HepG2 (cell line): ENCODE results near the gene ABCB6. TPM values are rescaled to one million over a fixed set of nuclear protein-coding genes. Genes with fewer than 3 reads are reported as not detected.
A peak's percentile ranks its signal among the peaks of the same experiment; 100 is the strongest.

Experiments used
- ATAC-seq: fragments of 200-7000 bp; cut with Tn5 transposase; 3 replicates; pipeline ENCODE4 v1.9.1; 2020; ENCODE audit warnings: mild to moderate bottlenecking, moderate library complexity
- BruUV-seq: library from RNA; stranded (reverse); fragments of 400-500 nt; replicated peaks from 2 replicates; lab custom pipeline; 2021; lab: Mats Ljungman, UMichigan
- CTCF ChIA-PET: fragments of 300-600 bp; formaldehyde crosslinking; extraction: SDS; loops from one replicate; lab custom pipeline; 2021; ENCODE audit warnings: low total read pairs, inconsistent platforms, low intra/inter-chr PET ratio; lab: Yijun Ruan, JAX
- POLR2A ChIA-PET: fragments of 350-600 bp; sonication (Branson Sonifier 250); formaldehyde crosslinking; loops from one replicate; lab custom pipeline; 2020; ENCODE audit warnings: antibody characterized with exemption, inconsistent platforms; lab: Yijun Ruan, JAX
- DNase-seq: peaks from one replicate; pipeline ENCODE4 v3.0.0-alpha.2; 2015; ENCODE audit warnings: low spot score
- FAIRE-seq: peaks from 3 replicates; lab custom pipeline; 2011; peaks lifted over from hg19 to GRCh38; lab: Jason Lieb, UNC
- H2AFZ ChIP-seq: one replicate; pipeline ENCODE4 v1.6.1; 2011; ENCODE audit warnings: low read length, inconsistent platforms
- H3K27ac ChIP-seq: fragments of 300-600 bp; 3 replicates; pipeline ENCODE4 v1.8.0; 2011; ENCODE audit warnings: mixed run types, mild to moderate bottlenecking, mixed read lengths, low read length, inconsistent platforms; ENCODE audit not compliant: insufficient read depth; ENCODE audit errors: extremely low read length
- H3K27me3 ChIP-seq, 2 experiments: fragments of 200-600 bp in 1 of 2; 2 replicates in 1 of 2; 3 replicates in 1 of 2; pipeline versions ENCODE4 v1.6.0 to v1.8.0; 2011; ENCODE audit warnings: low read length in 2 of 2, mild to moderate bottlenecking in 2 of 2, moderate library complexity in 2 of 2, inconsistent platforms in 1 of 2; ENCODE audit not compliant: insufficient read depth in 2 of 2, control insufficient read depth in 1 of 2
- H3K36me3 ChIP-seq, 2 experiments: fragments of 200-600 bp in 1 of 2; replicated peaks in 1 of 2; 2 replicates in 1 of 2; 3 replicates in 1 of 2; pipeline versions ENCODE4 v1.5.1 to v1.8.0; 2011; ENCODE audit warnings: low read length in 2 of 2, inconsistent platforms in 1 of 2; ENCODE audit not compliant: insufficient read depth in 2 of 2, control insufficient read depth in 1 of 2
- H3K4me1 ChIP-seq: 2 replicates; pipeline ENCODE4 v1.5.1; 2012; ENCODE audit warnings: low read length, inconsistent platforms; ENCODE audit not compliant: insufficient read depth
- H3K4me2 ChIP-seq: 2 replicates; pipeline ENCODE4 v1.6.0; 2011; ENCODE audit warnings: low read depth, low read length, inconsistent platforms
- H3K4me3 ChIP-seq, 3 experiments: fragments of 200-600 bp in 1 of 3; sonication (generic), shearing (Covaris generic) in 1 of 3; replicated peaks in 1 of 3; 2 replicates each; pipeline ENCODE4 v1.5.1; 2011 to 2016; ENCODE audit warnings: low read length in 3 of 3, inconsistent platforms in 2 of 3, low read depth in 2 of 3, mild to moderate bottlenecking in 2 of 3, control low read depth in 1 of 3, mixed read lengths in 1 of 3; ENCODE audit not compliant: insufficient read depth in 1 of 3
- H3K79me2 ChIP-seq: one replicate; pipeline ENCODE4 v1.6.1; 2011; ENCODE audit warnings: low read length, inconsistent platforms; ENCODE audit not compliant: insufficient read depth
- H3K9ac ChIP-seq: 2 replicates; pipeline ENCODE4 v1.6.0; 2011; ENCODE audit warnings: mild to moderate bottlenecking, low read depth, low read length, inconsistent platforms; ENCODE audit not compliant: insufficient read depth
- H3K9me3 ChIP-seq: 2 replicates; pipeline ENCODE4 v1.5.1; 2012; ENCODE audit warnings: mild to moderate bottlenecking, low read length
- H4K20me1 ChIP-seq: 2 replicates; pipeline ENCODE4 v1.6.0; 2011; ENCODE audit warnings: inconsistent platforms, mild to moderate bottlenecking, low read length, moderate library complexity; ENCODE audit not compliant: insufficient read depth
- MATR3 ChIP-seq: sonication (generic); formaldehyde crosslinking; IDR thresholded peaks from 2 replicates; pipeline ENCODE4 v1.4.0; 2020; ENCODE audit warnings: missing genetic modification reagents
- NFIB ChIP-seq: sonication (generic); formaldehyde crosslinking; IDR thresholded peaks from 2 replicates; pipeline ENCODE4 v1.9.0; 2021; ENCODE audit warnings: missing genetic modification reagents, mild to moderate bottlenecking, borderline replicate concordance
- SSRP1 ChIP-seq: IDR thresholded peaks from 2 replicates; pipeline ENCODE4 v1.6.1; 2016; ENCODE audit warnings: control low read depth
- THYN1 ChIP-seq: sonication (generic); formaldehyde crosslinking; IDR thresholded peaks from 2 replicates; pipeline ENCODE4 v1.8.1; 2023; ENCODE audit warnings: low read depth, mild to moderate bottlenecking, moderate library complexity, missing genetic modification reagents, borderline replicate concordance
- WGBS: methylation state at CpG from one replicate; pipeline ENCODE4 v1.1.6; 2017; ENCODE audit warnings: low lambda C conversion rate; 5-methylcytosine and 5-hydroxymethylcytosine counted together
- in situ Hi-C: cut with HindIII; loops from 2 replicates; pipeline ENCODE4 v1.10.0; 2017; ENCODE audit warnings: low pct_unique_long_range_greater_than_20kb; ENCODE audit not compliant: extremely low pct_ligation_motif_present
- intact Hi-C: fragments of 100-400 bp; cut with micrococcal nuclease; formaldehyde crosslinking; loops from one replicate; pipeline ENCODE4 v1.10.0; 2022; ENCODE audit not compliant: unreplicated experiment
- polyA plus RNA-seq, 8 experiments: library from polyadenylated mRNA; depleted of rRNA in 3 of 8; stranded (reverse) in 7 of 8; unstranded in 1 of 8; fragments of >200 nt; fragmentation: Illumina TruSeq in 4 of 8; extraction: Trizol in 4 of 8; gene quantifications; 2 replicates each; pipeline versions ENCODE4 v1.2.1 to v1.2.3, GENCODE V29; 2011 to 2016; ENCODE audit warnings: low read depth in 4 of 8, missing spikeins in 1 of 8, mixed read lengths in 1 of 8; ENCODE audit not compliant: insufficient read depth in 1 of 8
- total RNA-seq, 5 experiments: library from RNA; depleted of rRNA; stranded (reverse); fragments of >200 nt; fragmentation: Illumina TruSeq; extraction: Trizol; gene quantifications; 2 replicates each; pipeline ENCODE4 v1.2.3, GENCODE V29; 2016; ENCODE audit warnings: low read depth in 1 of 5
- TF ChIP-seq, protein P1 (sequence below): sonication (generic); formaldehyde crosslinking; IDR thresholded peaks from 2 replicates; pipeline ENCODE4 v1.5.0; 2020; ENCODE audit warnings: missing genetic modification reagents, mild to moderate bottlenecking, borderline replicate concordance
- TF ChIP-seq, protein P2 (sequence below): sonication (generic); formaldehyde crosslinking; IDR thresholded peaks from 2 replicates; pipeline ENCODE4 v1.5.0; 2020; ENCODE audit warnings: missing genetic modification reagents, mild to moderate bottlenecking, borderline replicate concordance

Gene ABCB6
- total and polyA plus RNA-seq, 2 of the 13 experiments (the other 11 are each of a cell fraction or from before 2014, with no cell fraction given), result 91.1 to 137 TPM

- no peak overlapping the region for H3K9ac ChIP-seq
- peaks cover 38 to 63% of the 10 kb centered on the region in 2 experiments for H3K36me3 ChIP-seq
- DNase-seq, result no peak
- no peak for ATAC-seq
- BruUV-seq, result no TSS peak
- ChIA-PET POLR2A (interaction anchor here (1.3 to 6.2 kb wide), 6 partner anchors 9 to 59 kb away, joined by 3 to 196 read pairs (median 61); partner anchors contain the start of genes ANKZF1, ATG9A, DNAJB2 and GLB1L), CTCF (no interaction called here)
- no peak overlapping the region for H2AFZ ChIP-seq
- WGBS, result 98% methylated on average over 15 of the region's 18 CpGs
- intact Hi-C loops, result loop anchor here (2.0 kb wide), 3 partner anchors 43 to 75 kb away; partner anchors contain the start of genes CNPPD1 and NHEJ1
- no peaks in the 10 kb centered on the region for H4K20me1 ChIP-seq
- no peaks in the 10 kb centered on the region for H3K27me3 ChIP-seq
- no peaks in the 10 kb centered on the region for H3K9me3 ChIP-seq
- H3K79me2 ChIP-seq, result peaks cover 11% of the 10 kb centered on the region
- TF ChIP-seq NFIB (CRISPR knock-in tag) (0 out of 2 replicates have a peak, but pooled peaks have one; percentile 49), THYN1 (CRISPR knock-in tag) (no peak), SSRP1 (no peak), MATR3 (no peak)
- TF ChIP-seq, protein P1, sequence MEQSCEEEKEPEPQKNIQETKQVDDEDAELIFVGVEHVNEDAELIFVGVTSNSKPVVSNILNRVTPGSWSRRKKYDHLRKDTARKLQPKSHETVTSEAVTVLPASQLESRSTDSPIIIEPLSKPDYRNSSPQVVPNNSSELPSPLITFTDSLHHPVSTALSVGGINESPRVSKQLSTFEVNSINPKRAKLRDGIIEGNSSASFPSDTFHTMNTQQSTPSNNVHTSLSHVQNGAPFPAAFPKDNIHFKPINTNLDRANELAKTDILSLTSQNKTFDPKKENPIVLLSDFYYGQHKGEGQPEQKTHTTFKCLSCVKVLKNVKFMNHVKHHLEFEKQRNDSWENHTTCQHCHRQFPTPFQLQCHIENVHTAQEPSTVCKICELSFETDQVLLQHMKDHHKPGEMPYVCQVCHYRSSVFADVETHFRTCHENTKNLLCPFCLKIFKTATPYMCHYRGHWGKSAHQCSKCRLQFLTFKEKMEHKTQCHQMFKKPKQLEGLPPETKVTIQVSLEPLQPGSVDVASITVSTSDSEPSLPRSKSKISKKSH (CRISPR knock-in tag), result 0 out of 2 replicates have a peak, but pooled peaks have one; percentile 15
- TF ChIP-seq, protein P2, sequence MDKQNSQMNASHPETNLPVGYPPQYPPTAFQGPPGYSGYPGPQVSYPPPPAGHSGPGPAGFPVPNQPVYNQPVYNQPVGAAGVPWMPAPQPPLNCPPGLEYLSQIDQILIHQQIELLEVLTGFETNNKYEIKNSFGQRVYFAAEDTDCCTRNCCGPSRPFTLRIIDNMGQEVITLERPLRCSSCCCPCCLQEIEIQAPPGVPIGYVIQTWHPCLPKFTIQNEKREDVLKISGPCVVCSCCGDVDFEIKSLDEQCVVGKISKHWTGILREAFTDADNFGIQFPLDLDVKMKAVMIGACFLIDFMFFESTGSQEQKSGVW (CRISPR knock-in tag), result no peak
- no peak overlapping the region for H3K4me3 ChIP-seq
- no peak overlapping the region for H3K4me2 ChIP-seq
- no peak overlapping the region for H3K27ac ChIP-seq
- peaks cover 33% of the 10 kb centered on the region for H3K4me1 ChIP-seq
- in situ Hi-C loops, result no loop called here
- FAIRE-seq, result no peak
These were observed 1.2 kb upstream of the ABCB6 start for GRCh38 chr2:219219784-219220532.
